Activated CD4-positive, CD25-positive, alpha-beta regulatory T cell (primary cell): ENCODE measurements around the gene IPPK.

Experiments used
- DNase-seq, 4 experiments: peaks; one replicate each; lab custom pipeline; 2025; lab: John Stamatoyannopoulos, UW

The IPPK gene

GRCh38 chr9:92657296-92658094, 12.4 kb downstream of the IPPK start:
- no peak for DNase-seq

DNA sequence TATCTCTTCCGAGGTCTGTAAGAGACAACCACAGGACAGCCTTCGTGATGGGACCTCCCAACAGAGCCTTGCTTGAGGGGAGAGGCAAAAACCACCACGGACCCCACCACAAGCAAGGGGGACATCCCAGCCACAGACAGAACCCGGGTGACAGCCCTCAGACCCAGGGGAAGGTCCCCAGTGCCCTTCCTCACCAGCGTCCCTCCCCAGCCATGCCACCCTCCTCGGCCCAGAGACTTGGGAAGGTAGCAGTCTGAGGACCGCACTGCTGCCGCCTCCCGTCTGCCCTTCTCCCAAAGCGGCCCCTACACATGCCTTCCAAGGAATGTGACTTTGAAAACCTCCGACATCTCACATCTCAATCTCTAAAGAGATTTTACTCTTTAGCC, 13.4 kb downstream of the IPPK start:
- no peak for DNase-seq

DNA sequence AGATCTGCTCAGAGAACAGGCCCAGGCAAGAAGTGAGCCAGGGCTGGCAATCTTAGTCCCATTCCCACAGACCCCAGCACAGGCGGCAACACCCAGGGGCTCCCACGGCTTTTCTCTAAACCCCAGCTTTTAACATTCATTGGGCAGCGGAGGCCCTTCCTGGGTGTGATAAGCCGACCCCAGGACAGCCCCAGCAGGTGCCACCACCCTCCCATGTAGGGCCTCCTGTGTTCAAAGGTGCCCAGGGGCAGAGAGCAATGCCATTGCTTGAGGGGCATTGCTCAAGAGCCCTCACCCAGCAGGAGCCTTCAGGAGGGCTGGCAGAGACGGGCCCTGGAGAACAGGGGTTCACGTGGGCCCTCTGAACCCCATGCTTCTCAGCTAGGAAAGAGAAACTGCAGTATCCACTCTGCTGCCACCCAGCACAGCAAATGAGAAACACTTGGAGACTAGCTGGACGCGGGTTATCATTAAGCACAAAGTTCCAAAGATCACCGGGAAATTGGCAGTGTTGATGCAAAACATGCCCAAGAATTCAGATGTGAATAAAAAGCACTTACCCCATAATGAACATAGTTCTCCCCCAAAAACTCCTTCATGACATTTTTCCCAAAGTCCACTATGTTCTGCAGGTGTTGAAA, 13.9 kb downstream of the IPPK start:
- no peak for DNase-seq

DNA sequence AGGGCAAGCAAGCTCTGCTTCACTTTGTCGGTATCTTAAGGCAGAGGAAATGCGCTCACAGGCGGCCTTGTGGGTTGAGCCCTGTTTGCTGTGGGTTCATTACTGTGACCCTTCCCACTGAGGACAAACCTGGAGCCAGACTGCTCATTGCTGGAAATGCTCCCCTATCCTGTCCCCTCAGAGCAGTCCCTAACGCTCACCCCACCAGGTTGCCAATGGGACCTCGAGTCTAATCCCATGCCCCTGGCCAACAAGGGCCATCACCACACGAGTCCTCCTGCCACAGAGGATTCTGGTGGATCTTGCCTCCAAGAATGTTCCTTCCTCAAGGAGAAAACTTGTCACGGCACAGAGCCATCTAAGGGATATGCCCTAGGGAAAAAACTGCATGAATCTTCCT, 14.6 kb downstream of the IPPK start:
- DNase-seq: no peak

DNA sequence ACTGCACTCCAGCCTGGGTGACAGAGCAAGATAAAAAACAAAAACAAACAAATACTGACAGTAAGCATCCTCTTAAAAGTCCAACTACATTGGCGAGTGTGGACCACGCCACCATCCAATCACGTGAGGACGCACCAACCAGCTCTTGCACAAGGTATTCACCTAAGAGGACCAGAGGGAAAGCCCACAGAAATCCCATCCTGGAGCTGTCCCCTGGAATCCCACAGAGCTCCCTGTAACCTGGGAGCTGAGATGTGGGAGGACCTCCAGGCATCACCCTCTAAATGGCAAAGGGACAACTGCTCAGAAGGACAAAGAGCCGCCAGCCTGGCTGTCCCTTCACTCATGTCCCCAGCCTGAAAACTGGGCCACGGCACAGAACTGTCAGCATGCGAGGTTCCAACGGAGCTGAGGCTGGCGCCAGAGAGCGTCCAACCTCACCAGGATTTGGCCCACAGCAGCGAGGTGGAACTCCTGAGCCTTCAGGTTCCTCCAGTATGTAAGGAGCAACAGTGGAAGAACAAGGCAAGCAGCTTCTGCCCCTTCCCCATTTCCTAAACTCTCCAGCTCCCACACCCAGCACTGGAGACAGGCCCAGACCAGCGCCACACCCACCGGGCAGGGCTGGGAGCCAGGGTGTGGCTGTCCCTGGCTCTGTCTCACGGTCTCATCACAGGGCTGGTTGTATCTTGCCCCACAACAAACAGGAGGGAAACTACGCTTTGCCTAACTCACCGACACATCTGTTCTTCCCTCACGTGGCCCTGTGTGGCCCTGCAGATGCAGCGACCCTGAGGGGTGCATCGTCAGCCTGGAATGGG, 15.2 kb downstream of the IPPK start:
- DNase-seq: no peak

- DNase-seq: no peak
These were observed 17.5 kb downstream of the IPPK start for GRCh38 chr9:92652461-92652860.

- no peak for DNase-seq
These were observed 18.9 kb downstream of the IPPK start for GRCh38 chr9:92650839-92651621.

DNA sequence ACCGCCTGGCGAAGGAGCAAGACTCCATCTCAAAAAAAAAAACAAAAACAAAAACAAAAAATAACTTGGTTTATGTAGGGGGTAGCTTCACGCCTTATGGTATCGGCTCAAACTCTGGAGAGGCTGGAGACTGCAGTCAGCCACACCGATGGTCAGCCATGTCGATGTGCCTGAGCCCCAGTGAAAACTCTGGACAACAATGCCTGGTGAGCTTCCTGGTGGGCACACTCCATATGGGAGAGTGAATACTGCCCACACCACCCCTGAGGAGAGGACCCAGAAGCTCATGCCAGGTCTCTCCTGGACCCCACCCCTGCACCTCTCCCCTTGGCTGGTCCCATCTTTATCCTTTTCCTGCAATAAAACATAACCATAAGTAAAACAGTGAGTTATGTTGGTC, 19.6 kb downstream of the IPPK start:
- no peak for DNase-seq

DNA sequence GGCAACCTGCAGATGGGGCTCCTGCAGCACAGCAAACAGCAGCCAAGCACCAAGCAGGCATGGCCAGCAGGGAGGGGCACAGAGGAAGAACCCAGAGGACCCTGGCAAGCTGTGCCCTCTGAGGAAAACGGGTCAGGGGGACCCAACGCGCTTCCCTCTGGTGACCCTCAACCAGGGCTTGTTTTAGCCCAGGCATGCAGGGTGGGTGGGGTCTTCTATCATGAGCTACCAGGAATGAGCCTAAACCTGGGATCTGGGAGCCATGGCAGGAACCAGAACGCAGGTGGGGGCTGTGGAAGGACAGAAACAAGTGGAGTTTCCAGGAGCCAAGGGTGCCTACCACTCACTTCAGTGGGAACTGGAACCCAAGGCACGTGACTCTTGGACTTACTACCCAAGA, 20.9 kb downstream of the IPPK start:
- DNase-seq: no peak

- no peak for DNase-seq
These were observed 21.4 kb downstream of the IPPK start for GRCh38 chr9:92648474-92648971.

- DNase-seq: no peak
These were observed 22.1 kb downstream of the IPPK start for GRCh38 chr9:92647671-92648473.

- no peak for DNase-seq
These were observed 24.9 kb downstream of the IPPK start for GRCh38 chr9:92645041-92645440.

DNA sequence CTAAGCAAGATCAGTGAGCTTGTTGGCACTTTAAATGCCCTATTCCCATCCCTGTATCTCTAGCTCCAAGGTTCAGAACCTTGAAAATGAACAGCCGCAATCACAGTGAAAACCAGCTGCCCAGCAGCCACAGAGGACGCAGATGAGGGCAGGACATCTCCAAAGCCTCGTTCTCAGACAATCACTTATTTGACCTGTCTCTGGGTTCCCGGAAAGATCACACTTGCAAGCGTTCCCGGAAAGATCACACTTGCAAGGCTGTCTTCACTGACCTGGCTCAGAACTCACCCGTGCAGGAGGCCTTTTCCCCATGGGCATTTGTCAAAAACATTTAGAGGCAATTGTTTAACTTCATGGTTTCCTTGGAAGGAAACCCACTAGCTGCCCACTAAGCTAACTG, 25.7 kb downstream of the IPPK start:
- DNase-seq: no peak

GRCh38 chr9:92642564-92642963, 27.4 kb downstream of the IPPK start:
- no peak for DNase-seq

- DNase-seq: no peak
These were observed 27.9 kb downstream of the IPPK start for GRCh38 chr9:92642041-92642451.

GRCh38 chr9:92641092-92641809, 28.7 kb downstream of the IPPK start:
- DNase-seq: no peak

GRCh38 chr9:92640398-92641091, 29.4 kb downstream of the IPPK start:
- DNase-seq: no peak

GRCh38 chr9:92639791-92640271, 30.1 kb downstream of the IPPK start:
- no peak for DNase-seq

- DNase-seq: no peak
These were observed 30.8 kb downstream of the IPPK start for GRCh38 chr9:92639124-92639523.
